ENCODE results near the gene CEP41.

GRCh38 chr7:130432886-130433285 lies 7.9 kb downstream of the CEP41 start:
- TF ChIP-seq TAF1 (IDR thresholded peaks at IDR 0.05; ENCODE audit: borderline replicate concordance, low read depth, low read length) (no peak), MYC (IDR thresholded peaks at IDR 0.05; ENCODE audit: insufficient read depth, insufficient read length, insufficient replicate concordance, low read length, severe bottlenecking) (no peak), BHLHE40 (IDR thresholded peaks at IDR 0.05; ENCODE audit: borderline replicate concordance in 1 of 2, low read depth in 2 of 2, low read length in 1 of 2) (no peak)
- TF ChIP-seq, protein P1, sequence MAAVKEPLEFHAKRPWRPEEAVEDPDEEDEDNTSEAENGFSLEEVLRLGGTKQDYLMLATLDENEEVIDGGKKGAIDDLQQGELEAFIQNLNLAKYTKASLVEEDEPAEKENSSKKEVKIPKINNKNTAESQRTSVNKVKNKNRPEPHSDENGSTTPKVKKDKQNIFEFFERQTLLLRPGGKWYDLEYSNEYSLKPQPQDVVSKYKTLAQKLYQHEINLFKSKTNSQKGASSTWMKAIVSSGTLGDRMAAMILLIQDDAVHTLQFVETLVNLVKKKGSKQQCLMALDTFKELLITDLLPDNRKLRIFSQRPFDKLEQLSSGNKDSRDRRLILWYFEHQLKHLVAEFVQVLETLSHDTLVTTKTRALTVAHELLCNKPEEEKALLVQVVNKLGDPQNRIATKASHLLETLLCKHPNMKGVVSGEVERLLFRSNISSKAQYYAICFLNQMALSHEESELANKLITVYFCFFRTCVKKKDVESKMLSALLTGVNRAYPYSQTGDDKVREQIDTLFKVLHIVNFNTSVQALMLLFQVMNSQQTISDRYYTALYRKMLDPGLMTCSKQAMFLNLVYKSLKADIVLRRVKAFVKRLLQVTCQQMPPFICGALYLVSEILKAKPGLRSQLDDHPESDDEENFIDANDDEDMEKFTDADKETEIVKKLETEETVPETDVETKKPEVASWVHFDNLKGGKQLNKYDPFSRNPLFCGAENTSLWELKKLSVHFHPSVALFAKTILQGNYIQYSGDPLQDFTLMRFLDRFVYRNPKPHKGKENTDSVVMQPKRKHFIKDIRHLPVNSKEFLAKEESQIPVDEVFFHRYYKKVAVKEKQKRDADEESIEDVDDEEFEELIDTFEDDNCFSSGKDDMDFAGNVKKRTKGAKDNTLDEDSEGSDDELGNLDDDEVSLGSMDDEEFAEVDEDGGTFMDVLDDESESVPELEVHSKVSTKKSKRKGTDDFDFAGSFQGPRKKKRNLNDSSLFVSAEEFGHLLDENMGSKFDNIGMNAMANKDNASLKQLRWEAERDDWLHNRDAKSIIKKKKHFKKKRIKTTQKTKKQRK (IDR thresholded peaks at IDR 0.05; ENCODE audit: low read depth, low read length) = no peak

Data from GM12878 (cell line).